Adrenal gland (tissue), 5 donors: Measurements from ENCODE around the gene PSD.

Experiments used
- POLR2A ChIP-seq, 2 donors: fragments of 450-650 bp; IDR thresholded peaks; one replicate each; pipeline ENCODE4 v1.6.1; 2017; ENCODE audit warnings: antibody characterized with exemption in 2 of 2, mild to moderate bottlenecking in 2 of 2, moderate library complexity in 1 of 2
- TF ChIP-seq, protein P1 (sequence below), 6 experiments: fragments of 450-650 bp in 4 of 6; fragments of 200-600 bp in 2 of 6; sonication (generic) in 1 of 6; IDR thresholded peaks; 1 replicate in 5 of 6; 2 replicates in 1 of 6; pipeline versions ENCODE4 v1.5.1 to v1.8.0; 2016 to 2021; ENCODE audit warnings: antibody characterized with exemption in 6 of 6, mild to moderate bottlenecking in 2 of 6, moderate library complexity in 1 of 6
- donor health status: DM: no; HTN: no; CAD: no.

DNA sequence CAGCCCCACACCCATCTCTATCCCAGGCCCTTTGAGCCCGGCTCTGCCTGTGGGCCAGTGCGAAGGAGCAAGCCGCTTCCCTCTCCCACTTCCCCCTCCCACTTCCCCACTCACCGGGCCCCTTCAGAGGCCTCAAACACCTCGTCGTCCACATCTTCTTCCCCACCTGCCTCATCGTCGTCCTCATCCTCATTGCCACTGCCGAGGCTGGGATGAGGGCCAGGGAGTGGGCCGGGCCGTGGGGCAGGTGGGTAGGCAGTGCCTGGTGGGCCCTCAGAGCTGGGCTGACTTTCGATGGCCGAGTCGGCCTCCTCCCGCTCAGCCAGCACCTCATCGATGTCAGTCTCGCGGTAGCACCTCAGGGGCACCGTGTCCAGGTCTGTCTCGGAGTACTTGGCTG, 3.8 kb downstream of the PSD start:
- no peak for TF ChIP-seq POLR2A (IDR thresholded peaks at IDR 0.05)
- TF ChIP-seq, protein P1, sequence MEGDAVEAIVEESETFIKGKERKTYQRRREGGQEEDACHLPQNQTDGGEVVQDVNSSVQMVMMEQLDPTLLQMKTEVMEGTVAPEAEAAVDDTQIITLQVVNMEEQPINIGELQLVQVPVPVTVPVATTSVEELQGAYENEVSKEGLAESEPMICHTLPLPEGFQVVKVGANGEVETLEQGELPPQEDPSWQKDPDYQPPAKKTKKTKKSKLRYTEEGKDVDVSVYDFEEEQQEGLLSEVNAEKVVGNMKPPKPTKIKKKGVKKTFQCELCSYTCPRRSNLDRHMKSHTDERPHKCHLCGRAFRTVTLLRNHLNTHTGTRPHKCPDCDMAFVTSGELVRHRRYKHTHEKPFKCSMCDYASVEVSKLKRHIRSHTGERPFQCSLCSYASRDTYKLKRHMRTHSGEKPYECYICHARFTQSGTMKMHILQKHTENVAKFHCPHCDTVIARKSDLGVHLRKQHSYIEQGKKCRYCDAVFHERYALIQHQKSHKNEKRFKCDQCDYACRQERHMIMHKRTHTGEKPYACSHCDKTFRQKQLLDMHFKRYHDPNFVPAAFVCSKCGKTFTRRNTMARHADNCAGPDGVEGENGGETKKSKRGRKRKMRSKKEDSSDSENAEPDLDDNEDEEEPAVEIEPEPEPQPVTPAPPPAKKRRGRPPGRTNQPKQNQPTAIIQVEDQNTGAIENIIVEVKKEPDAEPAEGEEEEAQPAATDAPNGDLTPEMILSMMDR (IDR thresholded peaks at IDR 0.05) = no peak
